ENCODE measurements around the gene ATF6.
A peak's percentile ranks its signal among the peaks of the same experiment; 100 is the strongest.

Gene ATF6

DNA sequence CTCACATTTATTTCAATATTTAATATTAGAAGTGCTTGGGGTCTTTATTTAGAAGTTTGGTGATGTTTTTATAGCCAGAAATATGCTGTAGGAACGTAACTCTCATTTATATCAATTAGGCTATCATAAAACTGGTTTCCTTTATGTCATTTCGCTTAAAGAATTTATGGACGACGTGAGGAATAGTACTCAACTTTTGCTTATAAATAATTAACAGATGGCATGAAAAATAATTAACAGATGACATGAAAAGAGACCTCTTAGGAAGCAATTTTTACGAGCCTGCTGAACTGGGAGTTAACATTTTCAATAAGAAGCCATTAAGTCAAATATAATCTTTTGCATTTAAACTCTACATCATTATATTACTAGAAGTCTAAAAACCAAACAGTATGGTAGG is 134.0 kb downstream of the ATF6 start:
- no peak for DNase-seq

DNA sequence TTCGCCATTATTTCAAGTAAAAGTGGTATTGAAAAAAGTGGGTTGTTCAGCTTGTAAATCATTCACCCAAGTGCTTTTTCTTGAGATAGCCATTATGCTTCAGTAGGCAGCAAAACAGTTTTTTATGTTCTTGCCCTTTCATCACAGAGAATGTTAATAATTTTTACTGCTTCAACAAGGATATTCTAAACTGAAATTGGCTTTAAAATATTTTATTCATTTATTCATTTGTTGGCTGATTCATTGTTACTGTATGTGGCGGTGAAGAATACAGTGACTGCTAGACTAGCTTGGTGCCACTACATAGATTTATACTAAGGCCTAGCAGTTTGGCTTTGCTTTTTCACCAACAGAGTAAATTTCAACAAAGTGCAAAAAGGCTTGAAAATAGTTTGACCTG is 136.1 kb downstream of the ATF6 start:
- DNase-seq, result no peak

GRCh38 chr1:161905269-161905884 is 139.3 kb downstream of the ATF6 start:
- peak in 3 of 4 experiments; percentile 13 to 25 (median 16) for DNase-seq

GRCh38 chr1:161907265-161907664 is 141.1 kb downstream of the ATF6 start:
- DNase-seq, result no peak

- DNase-seq, result no peak
These were observed 142.1 kb downstream of the ATF6 start for GRCh38 chr1:161908264-161908663.

GRCh38 chr1:161910604-161911003 is 144.5 kb downstream of the ATF6 start:
- no peak for DNase-seq

GRCh38 chr1:161913482-161914140 is 147.5 kb downstream of the ATF6 start:
- DNase-seq, result no peak

DNA sequence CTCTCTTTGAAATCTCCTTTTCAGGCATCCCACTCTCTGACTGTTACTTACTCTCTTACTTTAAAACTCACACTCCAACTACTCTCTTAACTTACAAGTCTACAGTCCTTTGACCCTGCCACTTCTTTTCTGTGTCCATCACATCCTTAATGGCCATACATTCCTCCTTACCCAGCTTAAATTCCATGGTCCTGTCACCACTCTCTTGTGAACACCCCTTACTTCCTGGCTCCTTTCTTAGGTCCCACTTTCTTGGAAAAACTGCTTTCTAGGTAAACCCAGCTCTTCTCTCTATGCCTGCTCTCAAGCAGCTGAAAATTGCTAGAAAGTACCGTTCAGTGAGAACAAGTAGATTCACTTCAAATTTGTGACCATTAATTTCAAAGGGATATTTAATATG is 148.5 kb downstream of the ATF6 start:
- no peak for DNase-seq

GRCh38 chr1:161915051-161915503 is 149.0 kb downstream of the ATF6 start:
- peak in 3 of 4 experiments; percentile 26 to 43 (median 36) for DNase-seq

- DNase-seq, result peak in 1 of 4 experiments; percentile 4
These were observed 149.9 kb downstream of the ATF6 start for GRCh38 chr1:161915978-161916377.

DNA sequence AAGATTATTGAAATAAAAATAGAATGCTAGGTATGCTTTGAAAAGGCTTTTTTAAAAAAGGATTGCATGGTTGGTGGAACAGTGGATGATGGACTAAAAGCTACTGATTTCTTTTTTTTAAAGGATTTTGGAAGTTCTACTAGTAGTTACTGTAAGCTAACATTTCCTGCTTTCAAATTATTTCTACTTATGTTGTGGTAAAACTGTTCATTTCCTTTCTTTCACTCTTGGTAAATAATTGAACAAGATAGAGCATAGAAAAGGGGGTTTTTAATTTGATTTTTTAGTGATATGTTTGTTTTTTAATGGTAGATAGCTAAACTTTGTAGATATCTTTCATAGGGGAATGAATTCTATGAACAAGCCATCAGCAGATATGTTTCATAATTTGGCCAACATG is 153.1 kb downstream of the ATF6 start:
- no peak for DNase-seq

- DNase-seq, result no peak
These were observed 155.4 kb downstream of the ATF6 start for GRCh38 chr1:161921491-161921890.

DNA sequence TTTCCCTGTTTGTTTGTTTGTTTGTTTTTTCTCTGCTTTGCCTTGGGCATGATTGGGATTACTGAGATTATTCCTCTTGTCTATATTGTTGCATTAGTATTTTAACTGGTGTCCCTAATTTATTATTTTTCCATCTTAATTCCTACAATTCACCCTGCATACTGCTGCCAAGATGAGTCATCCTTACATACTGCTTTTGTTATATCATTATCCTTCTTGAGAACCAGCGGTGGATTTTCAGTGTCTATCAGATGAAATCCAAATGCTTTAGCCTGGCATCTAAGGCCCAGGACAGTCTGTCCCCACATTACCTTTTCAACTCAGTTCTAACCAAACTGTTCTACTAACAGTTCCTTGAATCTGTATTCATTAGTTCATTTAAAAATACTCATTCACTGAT is 155.9 kb downstream of the ATF6 start:
- no peak for DNase-seq

DNA sequence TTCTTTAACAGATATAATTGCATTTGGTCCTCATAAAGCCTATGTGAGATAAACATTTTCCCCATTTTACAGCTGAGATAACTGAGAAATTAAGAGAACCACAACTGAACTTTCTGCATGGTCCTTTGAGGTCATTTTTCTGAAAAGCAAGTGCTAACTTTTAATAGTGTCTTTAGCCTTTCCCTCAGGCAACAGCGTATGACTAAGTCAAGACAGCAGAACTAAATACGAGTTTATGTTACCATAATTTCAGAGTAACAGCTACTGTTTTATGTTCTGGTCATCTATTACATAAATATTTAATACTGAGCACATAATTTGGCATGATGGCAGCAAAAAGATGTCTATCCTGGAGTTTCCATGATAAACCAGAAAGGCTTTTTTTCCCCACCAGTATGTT is 161.9 kb downstream of the ATF6 start:
- DNase-seq, result no peak

DNA sequence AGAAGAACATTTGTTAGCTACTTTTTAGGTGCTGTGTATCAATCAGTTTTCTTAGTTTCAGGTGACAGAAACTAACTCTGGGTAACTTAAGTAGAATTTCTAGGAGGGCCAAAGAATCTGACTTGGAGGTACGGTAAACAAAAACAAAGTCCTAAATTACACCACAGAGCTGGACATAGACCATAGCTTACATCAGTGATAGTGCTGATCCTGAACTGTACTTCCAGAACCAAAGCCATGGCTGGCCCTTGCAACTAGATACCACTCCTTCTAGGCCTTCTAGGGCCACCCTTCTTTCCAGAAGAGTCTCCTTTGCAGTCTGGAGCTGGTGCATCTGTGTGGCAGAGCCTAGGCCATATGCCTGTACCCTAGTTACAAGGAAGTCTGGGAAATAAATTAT is 163.0 kb downstream of the ATF6 start:
- no peak for DNase-seq

GRCh38 chr1:161930064-161930463 is 163.9 kb downstream of the ATF6 start:
- no peak for DNase-seq

- peak; percentile 49 to 65 (median 59) for DNase-seq
These were observed 166.5 kb downstream of the ATF6 start for GRCh38 chr1:161932668-161933067.

GRCh38 chr1:161933592-161934588 is 167.8 kb downstream of the ATF6 start:
- peak in 2 of 4 experiments; percentile 12 to 29 for DNase-seq

- DNase-seq, result no peak
These were observed 169.1 kb downstream of the ATF6 start for GRCh38 chr1:161935264-161935663.

DNA sequence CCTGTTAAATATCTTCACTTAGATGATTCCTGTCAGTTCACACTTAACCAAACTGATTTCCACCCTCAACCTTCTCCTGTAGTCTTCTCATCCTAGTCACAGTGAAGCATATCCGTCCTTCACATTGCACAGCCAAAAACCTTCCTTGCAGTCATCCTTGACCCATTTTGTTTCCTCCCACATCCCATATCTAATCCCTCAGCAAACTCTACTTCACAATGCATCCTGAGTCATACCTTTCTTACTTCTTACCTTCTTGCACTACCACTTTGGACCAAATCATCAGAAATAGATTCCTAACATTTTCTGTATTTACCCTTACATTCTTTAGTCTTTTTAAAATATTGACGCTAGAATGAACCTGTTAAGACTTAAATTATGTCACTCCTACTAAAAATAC is 170.7 kb downstream of the ATF6 start:
- no peak for DNase-seq

DNA sequence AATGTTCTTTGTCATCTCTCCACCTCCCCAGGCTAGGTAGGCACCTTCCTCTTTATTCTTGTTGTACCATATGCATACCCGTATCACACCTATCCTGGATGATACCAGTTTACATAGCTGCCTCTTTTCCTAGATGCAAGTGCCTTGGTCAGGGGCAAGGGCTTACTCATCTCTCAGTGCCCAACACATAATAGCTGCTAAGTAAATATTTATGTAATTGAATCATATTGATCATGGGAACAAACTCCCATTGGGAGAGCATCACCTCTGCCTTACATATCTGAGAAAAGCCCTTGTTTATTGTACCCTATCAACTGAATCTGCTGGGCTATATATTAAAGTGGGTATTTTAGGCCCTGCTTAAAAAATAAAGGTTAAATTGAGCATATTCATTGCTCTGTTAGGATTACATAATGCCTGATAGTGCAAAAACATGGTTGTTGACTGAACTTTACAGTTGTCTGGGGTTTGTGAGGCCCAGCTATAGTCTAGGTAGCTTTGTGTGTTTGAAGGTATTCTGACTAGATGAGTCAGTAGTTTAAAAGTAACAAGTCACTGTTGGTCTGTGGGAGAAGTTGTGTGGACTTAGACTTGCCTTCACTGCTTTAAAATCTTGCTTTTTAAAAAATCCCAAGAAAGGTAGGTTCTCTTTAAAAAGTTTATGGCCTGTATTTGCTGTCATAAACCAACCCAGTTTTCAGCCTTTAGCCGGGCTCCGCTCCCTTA is 174.9 kb downstream of the ATF6 start:
- DNase-seq, result no peak

- no peak for DNase-seq
These were observed 175.8 kb downstream of the ATF6 start for GRCh38 chr1:161941726-161942436.

Measured in suppressor macrophage (primary cell).